Stimulated activated CD4-positive, alpha-beta T cell treated with anti-CD3 and anti-CD28 coated beads, Interleukin-4, amount 100 ng/mL, for 48 hours (primary cell): ENCODE measurements around the gene ZSCAN2.

Source experiments
- DNase-seq, 2 donors: peaks; one replicate each; pipeline ENCODE4 v3.0.0-alpha.2; 2020; ENCODE audit warnings: low read depth in 2 of 2

ZSCAN2 gene

DNA sequence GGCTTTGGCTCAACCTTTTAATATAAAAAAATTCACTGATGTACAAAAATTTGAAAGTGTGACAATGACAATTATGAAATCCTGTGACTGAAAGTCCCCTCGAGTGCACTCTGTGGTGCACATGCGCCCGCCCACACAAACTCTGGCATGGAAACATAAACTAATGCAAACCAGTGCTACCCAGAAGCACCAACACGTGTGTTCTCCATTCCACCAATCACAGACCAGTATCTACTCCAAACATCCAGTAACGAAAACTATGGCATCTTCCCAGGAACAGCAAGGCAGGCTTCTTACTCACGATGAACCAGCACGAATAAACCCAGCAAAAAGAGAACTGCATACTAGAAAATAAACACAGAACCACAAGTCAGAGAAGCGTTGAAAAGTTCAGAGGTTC, 68.9 kb downstream of the ZSCAN2 start:
- peak; percentile 40 to 44 for DNase-seq

DNA sequence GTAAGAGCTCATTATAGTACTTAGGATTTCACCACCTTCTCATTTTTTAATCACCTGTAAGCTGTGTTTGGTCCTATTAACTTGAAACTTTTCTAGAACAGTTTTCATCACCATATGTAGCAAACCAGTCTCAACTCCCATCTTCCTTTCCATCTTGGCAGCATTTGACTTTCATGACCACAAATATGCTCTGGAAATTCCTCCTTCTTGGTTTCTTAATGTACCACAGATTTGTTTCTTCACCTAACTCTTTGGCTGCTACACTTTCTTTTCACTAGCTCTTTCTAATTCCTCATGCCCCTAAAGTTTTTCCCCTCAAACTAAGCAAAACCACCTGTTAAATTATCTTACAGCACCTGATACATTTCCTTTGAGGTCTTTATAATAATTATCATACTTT, 70.4 kb downstream of the ZSCAN2 start:
- DNase-seq, result no peak
